GM08714 (cell line): ENCODE data around the gene SPAG6.
"Not testable (repeated sequence)": the region's sequence is repeated elsewhere in the genome, so short reads cannot be mapped to it uniquely, and the experiment has no call there.

Experiments
- H3K4me3 ChIP-seq: fragments of 200-500 bp; sonication (Bioruptor generic); 2 replicates; pipeline ENCODE4 v1.5.1; 2014; ENCODE audit warnings: mild to moderate bottlenecking, low read length, inconsistent platforms
- ZNF274 ChIP-seq: IDR thresholded peaks from 2 replicates; pipeline ENCODE4 v1.6.1; 2012; ENCODE audit warnings: mild to moderate bottlenecking, low read depth, low read length

Gene SPAG6

DNA sequence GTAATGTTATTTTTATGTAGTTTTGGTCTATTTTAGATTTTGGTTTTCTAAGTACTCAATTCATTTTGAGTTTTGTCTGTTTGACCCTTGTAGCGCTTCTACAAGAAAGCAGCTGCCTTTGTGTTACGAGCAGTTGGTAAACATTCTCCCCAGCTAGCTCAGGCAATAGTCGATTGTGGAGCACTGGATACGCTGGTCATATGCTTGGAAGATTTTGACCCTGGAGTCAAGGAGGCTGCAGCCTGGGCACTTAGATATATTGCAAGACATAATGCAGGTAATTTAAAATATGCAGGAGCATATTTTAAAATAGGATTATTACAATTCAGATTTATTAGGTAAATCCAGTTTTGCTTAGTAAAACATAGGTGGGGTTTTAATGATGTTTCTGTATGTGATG, 23.1 kb downstream of the SPAG6 start:
- no peak overlapping the region for H3K4me3 ChIP-seq
- TF ChIP-seq ZNF274: no peak

DNA sequence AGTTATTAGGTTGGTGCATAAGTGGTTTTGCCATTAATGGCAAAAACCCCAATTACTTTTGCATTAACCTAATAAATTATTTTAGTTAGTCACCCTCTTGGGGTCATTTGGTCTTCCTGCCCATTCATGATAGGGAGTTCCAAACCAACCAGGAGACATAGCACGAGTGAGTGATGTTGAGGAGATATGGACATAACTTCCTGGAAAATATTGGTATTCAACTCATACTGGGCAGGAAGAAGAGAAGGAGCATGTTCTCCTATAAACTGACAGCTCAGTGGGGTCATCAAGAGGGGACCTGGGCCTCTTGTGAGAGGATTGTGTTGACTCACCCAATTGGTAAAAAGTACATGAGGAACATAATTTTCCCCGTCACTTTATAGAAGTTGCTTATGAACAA, 23.7 kb downstream of the SPAG6 start:
- H3K4me3 ChIP-seq: no peak overlapping the region
- no peak for TF ChIP-seq ZNF274

DNA sequence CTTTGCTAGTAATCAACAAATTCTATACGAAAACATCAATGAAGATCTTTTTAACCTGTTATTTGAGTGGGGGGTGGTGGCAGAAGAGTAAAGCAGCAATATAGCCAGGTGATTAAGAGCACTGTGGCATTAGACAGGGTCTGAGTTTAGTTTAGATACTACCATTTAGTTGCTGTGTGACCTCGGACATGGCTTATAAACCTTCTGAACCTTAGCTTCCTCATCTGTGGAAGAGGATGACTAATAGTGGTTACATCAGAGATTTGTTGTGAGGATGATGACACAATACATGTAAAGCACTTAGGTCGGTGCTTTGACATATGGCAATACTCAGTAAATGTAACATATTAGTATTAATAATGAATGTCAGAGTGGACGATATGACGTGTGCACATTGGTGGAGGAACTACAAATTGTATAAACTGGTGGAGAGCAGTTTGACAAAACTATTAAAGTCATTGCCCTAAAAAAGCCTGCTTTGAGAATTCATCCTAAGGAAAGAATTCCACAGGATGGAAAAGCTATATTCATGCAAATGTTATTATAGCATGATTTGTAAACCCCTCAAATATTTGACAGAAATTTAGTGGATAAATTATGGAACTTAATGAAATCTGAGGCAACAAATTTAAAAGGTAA, 24.3 kb downstream of the SPAG6 start:
- H3K4me3 ChIP-seq: no peak overlapping the region
- TF ChIP-seq ZNF274: no peak

DNA sequence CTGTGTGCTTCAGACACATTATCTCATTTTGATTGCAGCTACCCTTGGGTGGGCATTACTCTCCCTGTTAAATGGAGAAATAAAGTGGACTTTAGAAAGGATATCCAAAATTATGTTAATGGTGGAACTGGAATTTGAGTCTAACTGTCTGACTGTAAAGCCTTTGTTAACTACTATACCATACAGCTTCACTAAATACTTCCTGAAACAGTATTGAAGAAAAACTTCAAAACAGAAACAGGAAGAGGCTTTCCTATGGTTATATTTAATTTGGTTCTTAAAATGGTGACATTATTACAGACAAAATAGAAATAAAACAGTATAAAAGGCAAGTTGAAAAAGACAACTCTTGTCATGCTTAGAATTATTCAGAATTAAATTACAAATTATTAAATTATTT, 25.0 kb downstream of the SPAG6 start:
- no peak for TF ChIP-seq ZNF274
- no peak overlapping the region for H3K4me3 ChIP-seq

DNA sequence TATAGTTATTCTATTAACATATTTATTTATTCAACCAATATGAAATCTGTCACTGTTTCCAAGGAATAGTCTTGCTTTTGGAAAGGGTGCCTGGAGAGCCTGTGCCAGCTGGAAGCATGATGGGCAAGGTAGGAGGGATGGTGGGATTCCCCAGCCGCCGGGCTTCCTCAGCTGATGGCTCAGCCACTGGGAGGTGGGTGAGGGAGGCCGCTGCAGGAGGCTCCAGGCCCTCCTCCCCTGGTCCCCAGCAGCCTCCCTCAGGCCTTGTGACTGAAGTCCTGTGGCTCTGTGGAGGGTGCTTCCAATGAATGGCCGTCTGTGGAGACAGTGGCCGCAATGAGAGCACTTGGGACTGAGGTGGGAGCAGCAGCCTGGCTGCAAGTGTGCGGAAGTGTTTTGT, 27.0 kb downstream of the SPAG6 start:
- H3K4me3 ChIP-seq: no peak overlapping the region
- TF ChIP-seq ZNF274: no peak

DNA sequence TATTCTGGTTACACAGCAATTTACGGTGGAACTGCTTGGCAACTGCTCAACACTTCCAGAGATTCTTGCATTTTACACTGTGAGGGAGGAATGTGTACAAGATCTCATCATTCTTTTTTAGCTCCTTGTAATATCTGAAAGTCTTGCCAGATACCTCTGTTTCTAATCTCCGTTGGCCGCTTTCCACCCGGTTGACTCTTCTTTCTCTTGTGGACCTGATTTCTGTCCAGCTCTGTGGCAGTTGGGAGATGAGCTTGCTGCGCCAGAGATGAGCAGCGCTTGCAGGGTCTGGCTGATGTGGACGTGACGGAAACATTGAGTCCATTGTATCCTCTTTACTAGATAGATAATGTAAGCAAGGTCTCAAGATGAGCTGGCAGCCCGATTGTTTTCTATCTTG, 27.6 kb downstream of the SPAG6 start:
- TF ChIP-seq ZNF274: no peak
- no peak overlapping the region for H3K4me3 ChIP-seq

DNA sequence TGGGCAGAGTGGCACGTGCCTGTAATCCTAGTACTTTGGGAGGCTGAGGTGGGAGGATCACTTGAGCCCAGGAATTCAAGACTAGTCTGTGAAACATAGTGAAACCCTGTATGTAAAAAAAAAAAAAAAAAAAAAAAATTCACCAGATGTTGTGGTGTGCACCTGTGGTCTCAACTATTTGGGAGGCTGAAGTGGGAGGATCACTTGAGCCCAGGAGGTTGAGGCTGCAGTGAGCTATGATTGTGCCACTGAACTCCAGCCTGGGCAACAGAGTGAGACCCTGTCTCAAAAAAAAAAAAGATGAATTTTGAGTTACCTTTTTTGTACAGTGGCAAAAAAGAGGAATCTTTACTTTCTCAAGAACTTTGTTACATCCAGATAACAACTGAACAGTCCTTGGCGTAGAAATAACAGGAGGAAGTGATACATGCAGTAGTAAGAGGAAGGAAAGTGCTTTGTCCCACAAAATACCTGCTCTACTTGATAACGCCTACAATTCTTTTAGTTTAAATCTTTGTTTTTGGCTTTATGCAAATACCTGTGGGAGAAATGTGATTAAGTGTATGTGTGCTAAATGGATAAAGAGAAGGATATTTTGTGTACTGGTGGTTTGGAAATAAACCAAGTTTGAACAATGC, 29.3 kb downstream of the SPAG6 start:
- H3K4me3 ChIP-seq: no peak overlapping the region
- no peak for TF ChIP-seq ZNF274

DNA sequence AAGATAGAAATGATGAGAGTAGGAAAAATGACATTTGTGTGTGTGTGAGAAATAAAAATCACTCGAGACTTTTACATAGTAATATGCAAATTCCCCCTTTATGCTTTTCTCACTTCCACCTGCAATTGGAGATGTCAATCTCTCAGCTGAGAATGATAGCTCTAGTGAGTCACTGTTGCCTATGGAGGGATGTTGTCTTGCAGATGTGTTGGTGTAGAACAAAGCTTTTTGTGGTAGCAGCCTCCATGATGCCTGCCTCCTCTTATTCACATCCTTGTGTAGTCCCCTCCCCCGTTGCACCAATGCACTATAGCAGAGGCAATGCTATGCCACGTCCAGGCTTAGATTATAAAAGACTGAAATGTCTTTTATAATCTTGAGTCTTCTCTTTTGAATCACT, 33.8 kb downstream of the SPAG6 start:
- TF ChIP-seq ZNF274: no peak
- H3K4me3 ChIP-seq: no peak overlapping the region

DNA sequence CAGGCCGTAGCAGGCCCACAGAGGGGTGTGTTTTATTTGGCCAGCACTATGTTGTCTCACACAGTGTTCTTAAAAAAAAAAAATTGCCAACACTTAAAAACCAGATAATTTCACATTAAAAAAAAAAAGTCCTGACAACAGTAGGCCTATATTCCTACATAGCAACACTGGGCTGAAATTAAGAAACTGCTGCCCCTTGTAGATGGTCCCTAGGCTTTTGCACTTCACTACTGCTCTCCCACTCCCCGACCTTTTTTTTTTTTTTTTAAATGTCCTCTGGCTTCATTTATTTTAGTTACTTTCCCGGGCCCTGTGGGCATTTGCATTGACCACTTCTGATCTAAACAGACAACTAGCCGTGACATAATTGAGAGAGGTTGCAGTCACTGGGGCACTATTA, 36.0 kb downstream of the SPAG6 start:
- no peak overlapping the region for H3K4me3 ChIP-seq
- no peak for TF ChIP-seq ZNF274

DNA sequence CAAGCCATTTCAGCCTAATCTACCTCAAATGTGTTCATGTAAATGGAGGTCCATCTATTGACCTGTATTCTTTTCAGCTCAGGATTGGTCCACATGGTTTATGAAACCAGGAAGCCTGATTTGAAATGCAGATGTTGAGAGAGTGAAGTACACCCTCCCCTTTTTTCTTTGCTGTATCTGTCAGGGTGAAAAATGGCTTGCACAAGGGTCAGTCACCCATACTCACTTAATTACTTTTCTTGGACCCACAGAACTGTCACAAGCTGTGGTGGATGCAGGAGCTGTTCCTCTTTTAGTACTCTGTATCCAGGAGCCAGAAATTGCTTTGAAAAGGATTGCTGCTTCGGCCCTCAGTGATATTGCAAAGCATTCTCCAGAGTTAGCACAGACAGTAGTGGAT, 41.2 kb downstream of the SPAG6 start:
- H3K4me3 ChIP-seq: no peak overlapping the region
- TF ChIP-seq ZNF274: no peak

DNA sequence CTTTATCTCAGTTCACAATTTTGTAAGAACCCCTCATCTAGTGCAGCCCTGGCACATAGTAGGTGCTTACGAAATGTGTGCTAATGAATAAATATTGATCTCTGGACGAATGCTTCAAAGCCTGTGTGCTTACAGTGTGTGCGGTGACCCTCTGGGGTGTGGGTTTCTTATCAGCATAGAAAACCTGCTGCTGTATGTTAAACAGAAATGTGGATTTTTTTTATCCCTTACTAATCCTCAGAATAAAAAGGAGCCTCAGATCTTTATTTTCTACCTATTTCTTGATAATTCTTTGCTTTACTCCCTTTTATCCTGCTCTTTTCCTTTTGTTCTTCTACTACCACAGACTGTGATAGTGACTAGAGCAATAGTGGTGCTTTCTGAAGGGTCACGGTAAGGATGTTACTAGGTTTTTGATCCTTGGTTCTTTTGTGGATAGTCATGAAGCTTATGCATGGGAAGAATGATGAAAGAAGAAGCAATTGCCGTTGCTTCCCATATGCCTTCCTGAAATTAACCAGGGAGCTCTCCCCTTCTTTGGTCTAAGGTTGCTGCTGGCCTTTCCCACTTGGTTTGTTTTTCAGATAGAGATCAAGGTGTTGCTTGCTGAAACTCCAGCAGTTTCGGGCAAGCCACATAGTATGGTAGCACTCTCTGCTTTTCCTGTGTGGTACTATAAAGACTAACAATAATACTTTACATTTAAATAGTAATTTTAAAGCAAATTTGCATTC, 44.7 kb downstream of the SPAG6 start:
- no peak overlapping the region for H3K4me3 ChIP-seq
- TF ChIP-seq ZNF274: no peak

DNA sequence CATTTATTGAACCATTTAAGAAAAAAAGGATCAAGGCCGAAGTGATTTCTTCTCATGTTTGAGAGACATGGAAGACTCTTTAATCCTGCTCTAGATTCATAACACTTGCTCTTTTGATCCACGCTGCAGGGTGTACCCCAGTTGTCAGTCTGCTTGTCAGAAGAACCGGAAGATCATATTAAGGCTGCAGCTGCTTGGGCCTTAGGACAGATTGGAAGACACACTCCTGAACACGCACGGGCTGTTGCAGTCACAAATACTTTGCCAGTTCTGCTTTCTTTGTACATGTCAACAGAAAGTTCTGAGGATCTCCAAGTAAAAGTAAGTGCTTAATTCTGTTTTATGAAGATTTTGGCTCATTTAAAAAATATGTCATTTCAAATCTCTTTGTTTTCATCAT, 46.3 kb downstream of the SPAG6 start:
- H3K4me3 ChIP-seq: no peak overlapping the region
- TF ChIP-seq ZNF274: no peak

DNA sequence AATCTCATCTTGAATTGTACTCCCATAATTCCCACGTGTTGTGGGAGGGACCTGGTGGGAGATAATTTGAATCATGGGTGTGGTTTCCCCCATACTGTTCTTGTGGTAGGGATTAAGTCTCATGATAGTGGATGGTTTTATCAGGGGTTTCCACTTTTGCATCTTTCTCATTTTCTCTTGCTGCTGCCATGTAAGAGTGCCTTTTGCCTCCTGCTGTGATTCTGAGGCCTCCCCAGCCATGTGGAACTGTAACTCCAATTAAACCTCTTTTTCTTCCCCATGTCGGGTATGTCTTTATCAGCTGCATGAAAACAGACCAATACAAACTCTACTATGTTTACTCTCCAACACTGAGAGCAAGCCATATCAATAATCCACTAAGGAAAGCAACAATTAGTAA, 50.9 kb downstream of the SPAG6 start:
- H3K4me3 ChIP-seq: not testable (repeated sequence)

DNA sequence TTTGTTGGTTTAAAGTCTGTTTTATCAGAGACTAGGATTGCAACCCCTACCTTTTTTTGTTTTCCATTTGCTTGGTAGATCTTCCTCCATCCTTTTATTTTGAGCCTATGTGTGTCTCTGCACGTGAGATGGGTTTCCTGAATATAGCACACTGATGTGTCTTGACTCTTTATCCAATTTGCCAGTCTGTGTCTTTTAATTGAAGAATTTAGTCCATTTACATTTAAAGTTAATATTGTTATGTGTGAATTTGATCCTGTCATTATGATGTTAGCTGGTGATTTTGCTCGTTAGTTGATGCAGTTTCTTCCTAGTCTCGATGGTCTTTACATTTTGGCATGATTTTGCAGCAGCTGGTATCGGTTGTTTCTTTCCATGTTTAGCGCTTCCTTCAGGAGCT, 61.6 kb downstream of the SPAG6 start:
- H3K4me3 ChIP-seq: not testable (repeated sequence)

DNA sequence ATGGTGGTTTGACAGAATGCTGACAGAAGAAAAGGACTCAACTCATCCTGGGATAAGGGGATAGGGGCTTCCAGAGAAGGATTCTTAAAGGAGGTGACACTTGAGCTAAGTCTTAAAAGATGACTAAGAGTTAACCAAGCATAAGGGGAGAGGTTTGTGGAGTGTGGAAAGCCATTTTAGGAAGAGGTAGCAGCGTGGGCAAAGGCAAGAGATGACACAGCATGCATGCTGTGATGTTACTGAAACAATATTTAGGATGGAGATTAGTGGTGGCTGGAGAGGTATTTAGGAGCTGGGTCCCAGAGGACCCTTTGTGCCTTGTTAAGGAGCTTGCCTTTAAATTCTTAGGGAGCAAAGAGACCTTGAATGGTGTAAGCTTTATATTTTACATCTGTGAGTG, 65.1 kb downstream of the SPAG6 start:
- TF ChIP-seq ZNF274: no peak

DNA sequence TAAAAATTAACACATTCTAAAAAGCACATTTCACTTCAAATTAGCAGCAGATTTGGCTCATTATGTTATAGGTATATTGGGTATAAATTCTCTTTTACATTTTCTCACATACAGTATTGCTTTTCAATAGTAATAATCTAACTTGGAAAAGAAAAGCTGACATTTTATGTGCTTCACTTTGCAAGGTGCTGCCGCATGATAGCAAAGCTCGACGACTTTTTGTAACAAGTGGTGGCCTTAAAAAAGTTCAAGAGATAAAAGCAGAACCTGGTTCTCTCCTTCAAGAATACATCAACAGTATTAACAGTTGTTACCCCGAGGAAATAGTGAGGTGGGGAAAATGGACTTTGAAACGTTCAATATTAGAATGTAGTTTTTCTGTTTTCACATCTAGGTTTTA, 65.5 kb downstream of the SPAG6 start:
- TF ChIP-seq ZNF274: no peak
- no peak overlapping the region for H3K4me3 ChIP-seq

More for the DNA sequence above, 65.1 kb downstream of the SPAG6 start:
- H3K4me3 ChIP-seq: no peak overlapping the region

DNA sequence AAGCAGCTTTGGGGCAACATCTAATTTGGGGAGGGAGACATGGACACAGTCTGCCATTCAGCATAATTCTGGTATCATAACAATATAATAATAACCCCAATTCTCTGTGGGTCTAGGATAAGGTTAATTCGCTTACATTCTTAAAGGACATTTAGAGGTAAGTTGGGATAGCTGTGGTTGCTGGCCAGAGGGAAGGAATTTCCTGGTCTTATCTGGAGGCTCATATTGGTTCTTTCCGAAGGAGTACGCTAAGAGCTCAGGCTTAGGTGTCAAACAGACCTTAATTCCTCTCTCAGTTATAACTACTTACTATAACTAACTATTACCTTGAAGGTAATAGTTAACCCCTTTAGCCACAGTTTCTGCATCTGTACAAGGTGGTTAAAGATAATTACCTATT, 68.8 kb downstream of the SPAG6 start:
- no peak for TF ChIP-seq ZNF274
- no peak overlapping the region for H3K4me3 ChIP-seq
